GM12892 (cell line): ENCODE measurements around the gene RECK.

Source experiments
- POLR2A ChIP-seq: IDR thresholded peaks from 2 replicates; pipeline ENCODE4 v1.6.1; 2011; ENCODE audit warnings: low read depth, low read length, control low read depth
- TAF1 ChIP-seq: IDR thresholded peaks from 2 replicates; pipeline ENCODE4 v1.6.1; 2011; ENCODE audit warnings: low read depth, mild to moderate bottlenecking, control low read depth, low read length, borderline replicate concordance

- TF ChIP-seq POLR2A (no peak), TAF1 (no peak)
Observed at GRCh38 chr9:36110434-36110833, 73.7 kb downstream of the RECK start.
